Measurements from ENCODE around the gene PLCH1. TPM values are rescaled to one million over a fixed set of nuclear protein-coding genes. Genes with fewer than 3 reads are reported as not detected.

PLCH1 gene
- total RNA-seq, 1 experiment from 2014 or later, result 4.1 TPM

DNA sequence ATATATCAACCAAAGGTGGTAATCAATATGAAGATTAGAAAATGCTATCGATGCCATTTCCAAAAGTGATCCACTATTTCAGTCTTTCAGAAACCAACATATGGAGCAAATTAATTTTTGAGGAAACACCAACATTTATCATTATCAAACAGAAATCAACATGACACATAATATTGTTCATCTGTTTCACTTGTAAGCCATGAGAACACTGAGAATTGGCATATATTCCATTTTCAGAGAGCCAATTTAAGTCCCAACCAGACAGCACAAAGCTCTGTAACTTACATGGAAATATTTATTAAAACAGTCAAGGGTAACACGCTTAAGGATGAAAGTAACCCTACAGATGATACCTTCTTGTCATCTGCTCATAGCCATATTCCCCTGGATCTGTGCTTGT, 413.8 kb downstream of the PLCH1 start:
- Histone ChIP-seq H3K36me3 (ENCODE audit: low read depth, low read length) (no peaks in the 10 kb centered on the region), H2AFZ (ENCODE audit: low read length) (no peak overlapping the region), H4K20me1 (ENCODE audit: low read length) (no peaks in the 10 kb centered on the region), H3F3A (ENCODE audit: low read length, unreplicated experiment) (no peaks in the 10 kb centered on the region), H3K9me2 (replicated peaks; ENCODE audit: low read length) (no peaks in the 10 kb centered on the region), H3K9ac (ENCODE audit: low read length) (no peak overlapping the region), H3K27me3 (ENCODE audit: low read length) (no peaks in the 10 kb centered on the region), H3K4me3 (ENCODE audit: low read length) (no peak overlapping the region), H3K4me2 (ENCODE audit: low read length) (no peak overlapping the region), H3K9me3 (ENCODE audit: low read length) (no peaks in the 10 kb centered on the region), H3K27ac (ENCODE audit: low read length) (no peak overlapping the region), H3K79me2 (ENCODE audit: low read length) (no peaks in the 10 kb centered on the region), H3K4me1 (ENCODE audit: insufficient read depth, low read length) (no peaks in the 10 kb centered on the region)
- intact Hi-C loops (cut with micrococcal nuclease), result no loop called here
- DNase-seq (no peak), ATAC-seq (no peak)
- no TSS peak for BruUV-seq (replicated peaks)
- POLR2A ChIA-PET (ENCODE audit: unreplicated experiment), result no interaction called here
- TF ChIP-seq EZH2 (IDR thresholded peaks at IDR 0.05; ENCODE audit: low read length, unreplicated experiment) (no peak), EZH2phosphoT487 (IDR thresholded peaks at IDR 0.05; ENCODE audit: borderline replicate concordance, low read length) (no peak), CTCF (conservative IDR thresholded peaks at IDR 0.05; ENCODE audit: low read depth, low read length) (no peak)
- CTCF ChIA-PET, result no interaction called here

GRCh38 chr3:155330370-155330769, 414.5 kb downstream of the PLCH1 start:
- H3K27me3 ChIP-seq (ENCODE audit: low read length), result no peaks in the 10 kb centered on the region
- no peaks in the 10 kb centered on the region for H3K79me2 ChIP-seq (ENCODE audit: low read length)
- no peak overlapping the region for H3K9ac ChIP-seq (ENCODE audit: low read length)
- no peaks in the 10 kb centered on the region for H3K36me3 ChIP-seq (ENCODE audit: low read depth, low read length)
- no peak for ATAC-seq
- no peak for TF ChIP-seq EZH2 (IDR thresholded peaks at IDR 0.05; ENCODE audit: low read length, unreplicated experiment)
- TF ChIP-seq EZH2phosphoT487 (IDR thresholded peaks at IDR 0.05; ENCODE audit: borderline replicate concordance, low read length), result no peak
- no peak for TF ChIP-seq CTCF (conservative IDR thresholded peaks at IDR 0.05; ENCODE audit: low read depth, low read length)
- H3K9me3 ChIP-seq (ENCODE audit: low read length), result no peaks in the 10 kb centered on the region
- no peak overlapping the region for H2AFZ ChIP-seq (ENCODE audit: low read length)
- H3K27ac ChIP-seq (ENCODE audit: low read length), result no peak overlapping the region
- H3K9me2 ChIP-seq (replicated peaks; ENCODE audit: low read length), result no peaks in the 10 kb centered on the region
- intact Hi-C loops (cut with micrococcal nuclease), result no loop called here
- POLR2A ChIA-PET (ENCODE audit: unreplicated experiment), result no interaction called here
- CTCF ChIA-PET, result no interaction called here
- H3K4me1 ChIP-seq (ENCODE audit: insufficient read depth, low read length), result no peaks in the 10 kb centered on the region
- H3K4me3 ChIP-seq (ENCODE audit: low read length), result no peak overlapping the region
- no peak overlapping the region for H3K4me2 ChIP-seq (ENCODE audit: low read length)
- no peaks in the 10 kb centered on the region for H4K20me1 ChIP-seq (ENCODE audit: low read length)
- H3F3A ChIP-seq (ENCODE audit: low read length, unreplicated experiment), result no peaks in the 10 kb centered on the region
- DNase-seq, result no peak
- no TSS peak for BruUV-seq (replicated peaks)

DNA sequence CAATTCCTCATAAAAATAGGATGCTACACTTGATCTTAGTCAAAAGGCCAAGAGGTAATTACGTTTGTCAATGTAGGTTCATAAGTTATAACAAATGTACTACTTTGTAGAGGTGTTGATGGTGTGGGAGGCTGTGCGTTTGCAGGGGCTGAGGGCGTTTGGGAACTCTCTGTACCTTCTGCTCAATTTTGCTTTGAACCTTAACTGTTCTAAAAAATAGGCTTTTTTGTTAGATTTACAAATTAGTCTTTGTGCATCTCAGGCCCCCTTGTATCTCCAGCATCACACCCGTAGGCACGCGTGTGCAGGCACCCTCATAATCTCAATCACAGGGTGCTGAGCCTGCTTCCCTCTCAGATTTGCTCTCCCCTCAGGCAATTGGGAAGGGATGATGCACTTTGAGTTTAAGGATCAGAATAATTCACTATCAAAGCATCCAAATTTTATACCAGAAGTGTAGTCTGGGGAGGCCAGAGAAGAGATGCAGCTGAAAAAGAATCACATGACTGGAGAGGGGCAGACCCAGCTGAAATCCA, 415.3 kb downstream of the PLCH1 start:
- POLR2A ChIA-PET (ENCODE audit: unreplicated experiment), result no interaction called here
- H3K27ac ChIP-seq (ENCODE audit: low read length), result no peak overlapping the region
- H3F3A ChIP-seq (ENCODE audit: low read length, unreplicated experiment), result no peaks in the 10 kb centered on the region

More for the DNA sequence above, 415.3 kb downstream of the PLCH1 start:
- Histone ChIP-seq H2AFZ (ENCODE audit: low read length) (no peak overlapping the region), H3K9me3 (ENCODE audit: low read length) (no peaks in the 10 kb centered on the region), H3K9ac (ENCODE audit: low read length) (no peak overlapping the region), H3K27me3 (ENCODE audit: low read length) (no peaks in the 10 kb centered on the region), H3K4me1 (ENCODE audit: insufficient read depth, low read length) (no peaks in the 10 kb centered on the region), H3K4me3 (ENCODE audit: low read length) (no peak overlapping the region), H3K4me2 (ENCODE audit: low read length) (no peak overlapping the region), H3K9me2 (replicated peaks; ENCODE audit: low read length) (no peaks in the 10 kb centered on the region), H3K36me3 (ENCODE audit: low read depth, low read length) (no peaks in the 10 kb centered on the region), H3K79me2 (ENCODE audit: low read length) (no peaks in the 10 kb centered on the region), H4K20me1 (ENCODE audit: low read length) (no peaks in the 10 kb centered on the region)
- intact Hi-C loops (cut with micrococcal nuclease), result no loop called here
- ATAC-seq (no peak), DNase-seq (no peak)
- CTCF ChIA-PET, result no interaction called here
- TF ChIP-seq CTCF (conservative IDR thresholded peaks at IDR 0.05; ENCODE audit: low read depth, low read length) (no peak), EZH2 (IDR thresholded peaks at IDR 0.05; ENCODE audit: low read length, unreplicated experiment) (no peak), EZH2phosphoT487 (IDR thresholded peaks at IDR 0.05; ENCODE audit: borderline replicate concordance, low read length) (no peak)
- BruUV-seq (replicated peaks), result no TSS peak
